NCI-H1417 (cell line): ENCODE data around the gene ATP13A2.

Experiments used
- DNase-seq, 3 experiments: peaks; one replicate each; lab custom pipeline; 2025; lab: John Stamatoyannopoulos, UW

The ATP13A2 gene, protein sequence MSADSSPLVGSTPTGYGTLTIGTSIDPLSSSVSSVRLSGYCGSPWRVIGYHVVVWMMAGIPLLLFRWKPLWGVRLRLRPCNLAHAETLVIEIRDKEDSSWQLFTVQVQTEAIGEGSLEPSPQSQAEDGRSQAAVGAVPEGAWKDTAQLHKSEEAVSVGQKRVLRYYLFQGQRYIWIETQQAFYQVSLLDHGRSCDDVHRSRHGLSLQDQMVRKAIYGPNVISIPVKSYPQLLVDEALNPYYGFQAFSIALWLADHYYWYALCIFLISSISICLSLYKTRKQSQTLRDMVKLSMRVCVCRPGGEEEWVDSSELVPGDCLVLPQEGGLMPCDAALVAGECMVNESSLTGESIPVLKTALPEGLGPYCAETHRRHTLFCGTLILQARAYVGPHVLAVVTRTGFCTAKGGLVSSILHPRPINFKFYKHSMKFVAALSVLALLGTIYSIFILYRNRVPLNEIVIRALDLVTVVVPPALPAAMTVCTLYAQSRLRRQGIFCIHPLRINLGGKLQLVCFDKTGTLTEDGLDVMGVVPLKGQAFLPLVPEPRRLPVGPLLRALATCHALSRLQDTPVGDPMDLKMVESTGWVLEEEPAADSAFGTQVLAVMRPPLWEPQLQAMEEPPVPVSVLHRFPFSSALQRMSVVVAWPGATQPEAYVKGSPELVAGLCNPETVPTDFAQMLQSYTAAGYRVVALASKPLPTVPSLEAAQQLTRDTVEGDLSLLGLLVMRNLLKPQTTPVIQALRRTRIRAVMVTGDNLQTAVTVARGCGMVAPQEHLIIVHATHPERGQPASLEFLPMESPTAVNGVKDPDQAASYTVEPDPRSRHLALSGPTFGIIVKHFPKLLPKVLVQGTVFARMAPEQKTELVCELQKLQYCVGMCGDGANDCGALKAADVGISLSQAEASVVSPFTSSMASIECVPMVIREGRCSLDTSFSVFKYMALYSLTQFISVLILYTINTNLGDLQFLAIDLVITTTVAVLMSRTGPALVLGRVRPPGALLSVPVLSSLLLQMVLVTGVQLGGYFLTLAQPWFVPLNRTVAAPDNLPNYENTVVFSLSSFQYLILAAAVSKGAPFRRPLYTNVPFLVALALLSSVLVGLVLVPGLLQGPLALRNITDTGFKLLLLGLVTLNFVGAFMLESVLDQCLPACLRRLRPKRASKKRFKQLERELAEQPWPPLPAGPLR

DNA sequence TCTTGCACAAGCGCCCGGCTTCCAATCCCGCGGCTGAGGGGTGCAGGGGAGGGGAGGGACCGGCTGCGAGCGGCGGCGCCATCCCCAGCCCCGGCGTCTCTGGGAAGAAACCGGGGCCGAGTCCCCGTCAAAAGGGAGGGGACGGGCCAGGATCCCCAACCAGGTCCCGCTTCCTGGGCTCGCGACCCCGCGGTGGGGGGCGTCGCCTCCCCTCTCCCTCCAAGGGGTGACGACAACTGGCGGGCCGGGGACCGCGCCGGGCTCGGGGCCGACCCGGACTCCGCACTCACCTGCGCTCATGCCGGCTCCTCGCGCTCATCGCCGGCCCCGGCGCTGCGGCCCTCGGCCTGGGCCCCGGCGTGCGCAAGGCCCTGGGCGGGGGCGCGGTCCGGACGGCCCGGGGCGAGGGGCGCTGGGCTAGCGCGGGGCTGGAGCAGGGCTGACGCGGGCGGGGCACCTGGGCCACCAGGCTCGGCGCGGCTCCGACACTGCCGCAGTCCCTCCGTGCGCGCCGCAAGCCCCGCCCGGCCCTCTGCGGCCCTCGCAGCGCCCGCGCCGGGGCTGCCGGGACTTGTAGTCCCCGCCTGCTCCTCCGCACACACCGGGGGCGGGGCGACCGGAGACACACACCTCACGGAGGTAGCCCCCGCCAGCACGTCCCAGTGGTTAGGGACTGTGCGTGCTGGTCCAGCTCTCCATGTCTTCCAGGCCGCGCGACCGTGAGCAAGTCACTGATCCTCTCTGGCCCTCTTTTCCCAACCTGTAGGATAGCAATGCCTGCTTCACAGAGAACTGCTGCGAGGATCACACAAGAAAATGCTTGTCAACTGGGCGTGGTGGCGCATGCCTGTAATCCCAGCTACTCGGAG is at the start of gene ATP13A2:
ATP13A2 (minus strand) TSS at position 490 of the 869 bp plus-strand sequence; CDS start at position 300, 190 bp downstream.
- DNase-seq, result peak; percentile 90 to 92 (median 92)

DNA sequence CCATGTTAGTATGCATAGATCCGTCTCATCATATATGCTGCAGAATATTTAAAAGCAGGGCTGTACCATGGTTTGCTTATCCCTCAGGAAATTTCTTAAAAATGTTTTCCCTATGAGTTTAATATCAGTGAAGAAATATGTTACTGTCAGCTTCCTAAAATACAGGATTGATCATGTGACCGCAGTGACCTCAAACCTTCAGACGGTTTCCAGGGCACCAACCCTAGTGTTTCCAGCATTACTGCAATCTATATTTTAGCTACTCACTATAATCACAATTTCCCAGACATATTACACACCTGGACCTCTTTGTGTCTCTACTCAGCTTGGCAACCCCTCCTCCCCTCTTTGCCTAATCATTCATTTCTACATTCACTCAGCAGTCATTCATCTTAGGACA is 49.8 kb upstream of the ATP13A2 start:
- DNase-seq, result peak in 1 of 3 experiments; percentile 4

DNA sequence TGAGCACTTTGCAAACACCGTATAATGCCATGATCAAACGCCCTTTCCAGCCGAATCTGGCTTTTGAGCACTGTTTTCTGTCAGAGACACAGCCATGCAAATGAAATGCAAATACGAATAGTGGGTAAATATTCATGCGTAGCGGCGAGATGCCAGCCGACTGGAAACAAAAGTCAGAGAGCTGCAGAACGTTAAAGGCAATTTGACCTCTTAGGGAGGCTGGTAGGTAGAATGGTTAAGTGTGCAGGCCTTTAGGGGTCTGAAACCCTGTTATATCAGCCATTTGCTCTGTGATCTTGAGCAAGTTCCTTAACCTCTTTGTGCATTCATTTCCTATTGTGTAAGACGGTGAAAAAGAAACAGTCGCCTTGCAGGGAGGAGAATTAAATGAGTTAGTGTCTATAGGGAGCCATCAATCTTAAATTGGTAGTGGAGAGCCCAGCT is 48.6 kb upstream of the ATP13A2 start:
- no peak for DNase-seq

DNA sequence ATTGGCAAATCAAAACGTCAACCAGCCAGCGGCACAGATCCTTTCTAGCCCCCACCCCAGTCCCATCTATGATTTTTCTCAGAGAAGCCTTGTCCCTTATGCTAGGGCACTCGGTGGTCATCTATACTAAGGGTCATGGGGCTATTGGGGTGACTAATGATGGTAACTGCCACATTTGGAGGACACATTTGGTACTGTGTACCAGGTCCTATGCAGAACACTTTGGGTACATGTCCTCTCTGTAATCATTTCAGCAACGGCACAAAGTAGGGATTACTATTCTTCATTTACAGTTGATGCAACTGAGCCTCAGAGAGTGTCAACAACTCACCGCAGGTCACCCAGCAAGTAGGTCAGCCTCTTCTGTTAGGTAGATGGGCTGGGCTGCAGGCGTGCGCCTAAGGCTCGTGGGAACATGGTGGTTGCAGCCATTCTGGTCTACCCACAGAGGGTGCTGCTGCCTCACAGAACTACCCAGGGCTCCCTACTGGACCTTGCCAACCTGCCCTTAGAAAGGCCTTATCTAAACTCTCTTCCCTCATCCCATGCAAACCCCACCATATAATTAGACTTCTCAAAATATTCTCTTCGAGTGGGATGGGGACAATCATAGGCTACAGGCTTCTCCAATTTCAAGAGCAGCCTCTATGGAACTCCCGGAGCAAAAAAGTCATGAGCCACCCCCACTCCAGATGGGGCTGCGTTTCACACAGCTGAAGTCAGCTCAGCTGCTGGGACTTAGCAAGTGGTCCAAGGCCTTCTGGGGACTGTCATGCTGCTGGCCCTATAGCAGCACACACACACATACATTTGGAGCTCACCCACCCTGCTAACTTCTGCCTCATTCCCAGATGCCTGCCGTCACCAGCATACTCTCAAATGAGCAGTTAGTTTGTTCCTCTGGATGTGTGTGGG is 47.9 kb upstream of the ATP13A2 start:
- DNase-seq, result peak; percentile 26 to 68 (median 43)

DNA sequence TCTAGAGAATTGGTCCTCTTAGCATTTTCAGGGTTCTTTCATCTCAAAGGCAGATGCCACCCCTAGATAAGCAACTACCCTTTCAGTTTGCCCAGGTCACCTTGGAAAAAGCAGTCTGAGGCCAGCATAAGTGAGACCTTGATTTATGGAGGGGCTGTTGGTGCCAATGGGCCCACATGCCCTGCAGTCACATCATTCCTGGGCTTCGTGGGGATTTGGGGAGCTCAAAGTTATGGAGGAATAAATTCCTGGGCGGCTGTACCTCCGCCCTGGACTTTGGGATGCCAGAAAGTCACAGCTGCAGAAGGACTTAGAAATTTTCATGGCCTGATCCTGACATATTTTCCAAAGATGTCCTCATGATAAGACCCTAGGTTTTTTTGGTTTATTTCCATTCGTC is 44.8 kb upstream of the ATP13A2 start:
- no peak for DNase-seq

DNA sequence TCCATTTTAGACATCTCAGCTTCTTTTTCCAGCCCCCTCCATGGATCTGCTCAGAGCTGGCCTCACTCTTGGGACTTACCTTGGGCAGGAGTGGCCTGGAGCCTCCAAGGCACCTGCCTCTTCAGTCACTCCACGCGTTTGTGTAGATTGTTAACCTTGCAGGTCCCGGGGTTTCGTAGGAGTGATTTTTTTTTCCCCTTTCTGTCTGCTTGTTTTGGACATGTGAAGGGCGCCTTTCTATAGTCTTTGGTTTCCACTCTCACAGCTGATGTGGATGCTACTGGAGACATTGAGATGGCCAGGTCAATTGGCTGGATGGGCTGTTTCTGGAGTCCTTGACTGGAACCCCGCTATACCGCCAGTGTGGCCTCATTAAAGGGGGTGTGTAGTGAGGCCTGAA is 44.1 kb upstream of the ATP13A2 start:
- DNase-seq, result no peak

DNA sequence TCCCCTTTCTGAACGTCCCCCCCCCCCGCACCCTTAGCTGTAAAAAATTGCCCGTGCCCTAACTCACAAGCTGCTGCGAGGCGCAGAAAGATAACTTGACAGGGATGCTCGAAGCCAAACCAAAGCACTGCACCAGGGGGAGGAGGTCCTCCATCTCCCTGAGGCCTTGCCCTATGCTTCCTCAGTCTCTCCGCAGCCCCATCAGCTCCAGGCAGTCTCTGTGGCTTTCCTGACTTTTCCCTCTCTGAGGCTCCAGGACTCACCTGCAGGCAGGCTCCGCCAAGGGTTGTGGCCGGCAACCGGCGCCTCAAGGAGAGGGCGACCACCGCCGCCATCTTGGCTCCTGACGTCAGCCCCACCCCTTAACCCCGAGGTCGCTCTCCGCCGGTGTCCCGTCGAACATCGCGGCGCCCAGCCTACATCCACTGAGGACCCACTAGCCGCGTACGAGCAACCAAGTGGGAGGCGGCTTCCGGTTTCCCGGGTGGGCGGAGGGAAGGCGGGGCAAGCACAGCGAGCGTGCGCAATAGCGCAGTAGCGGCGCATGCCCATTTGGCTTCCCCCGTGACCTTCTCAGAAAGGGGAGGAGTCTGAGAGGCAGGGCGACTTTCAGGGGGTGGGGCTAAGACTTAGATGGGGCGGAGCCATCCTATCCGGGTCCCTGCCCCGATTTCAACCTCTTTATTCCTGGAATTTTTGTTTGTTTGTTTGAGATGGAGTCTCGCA is 42.1 kb upstream of the ATP13A2 start, which contains the start of gene SDHB:
SDHB (minus strand) TSS at position 348 of the 726 bp plus-strand sequence; CDS start at position 335, 13 bp downstream.
- peak; percentile 96 to 99 (median 98) for DNase-seq

DNA sequence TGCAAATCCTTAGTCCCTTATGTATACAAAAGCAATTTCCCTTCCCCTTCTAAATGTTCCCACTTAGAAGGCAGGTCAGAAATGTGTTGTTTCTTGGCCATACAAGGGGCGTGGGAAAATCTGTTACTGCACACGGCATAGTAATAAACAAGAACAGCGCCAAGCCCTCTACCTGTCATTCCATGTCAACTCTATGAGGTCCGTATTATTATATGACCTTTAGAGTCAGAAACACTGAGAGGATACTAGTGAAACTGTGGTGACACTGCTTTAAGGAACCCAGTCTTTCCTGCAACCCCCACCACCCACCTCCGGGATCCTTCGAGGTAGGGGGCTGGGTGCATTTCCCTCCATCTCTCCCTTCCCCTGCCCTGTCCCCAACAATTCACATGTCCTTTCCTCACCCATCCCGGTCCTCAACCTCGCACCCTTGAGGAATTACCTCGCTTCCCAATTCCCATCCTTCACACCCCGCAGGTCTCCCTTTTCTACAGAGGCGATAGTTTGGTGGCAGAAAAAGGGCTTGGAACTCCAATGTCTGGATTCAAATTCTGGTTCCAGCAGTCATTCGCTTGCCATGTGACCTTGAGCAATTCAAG is 41.5 kb upstream of the ATP13A2 start:
- DNase-seq, result no peak

DNA sequence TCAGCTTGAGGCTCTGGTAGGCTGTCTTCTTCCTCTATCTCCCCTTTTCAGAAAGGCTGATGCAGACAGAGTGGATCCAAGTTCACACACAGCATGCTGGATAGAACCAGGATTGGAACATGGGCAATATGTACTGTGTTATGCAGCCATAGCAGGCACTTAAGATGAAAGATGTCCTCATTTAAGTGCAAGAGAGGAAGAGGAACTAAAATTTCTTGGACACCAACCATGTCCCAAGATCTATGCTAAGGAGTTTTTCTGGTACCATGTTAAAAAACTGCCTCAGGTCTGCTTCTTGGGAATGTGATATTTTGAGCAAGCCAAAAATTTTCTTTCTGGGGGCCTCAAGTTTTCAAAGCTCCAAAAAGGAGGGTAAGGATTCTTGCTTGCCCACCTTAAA is 40.9 kb upstream of the ATP13A2 start:
- DNase-seq, result no peak

DNA sequence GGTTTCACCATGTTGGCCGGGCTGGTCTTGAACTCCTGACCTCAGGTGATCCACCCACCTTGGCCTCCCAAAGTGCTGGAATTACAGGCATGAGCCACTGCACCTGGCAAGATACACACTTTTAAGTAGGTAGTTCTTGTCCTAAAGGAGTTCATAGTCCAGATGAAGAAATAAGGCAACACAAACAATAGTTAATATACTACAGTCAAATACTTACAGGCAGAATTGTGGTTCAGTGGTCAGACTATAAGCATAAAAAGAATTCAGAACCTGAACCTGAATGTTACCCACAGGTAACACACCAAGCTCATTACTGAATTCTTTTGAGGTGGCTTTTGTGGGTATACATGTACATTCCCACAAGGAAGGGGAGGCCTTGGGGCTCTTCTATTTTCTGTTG is 40.3 kb upstream of the ATP13A2 start:
- DNase-seq, result no peak

DNA sequence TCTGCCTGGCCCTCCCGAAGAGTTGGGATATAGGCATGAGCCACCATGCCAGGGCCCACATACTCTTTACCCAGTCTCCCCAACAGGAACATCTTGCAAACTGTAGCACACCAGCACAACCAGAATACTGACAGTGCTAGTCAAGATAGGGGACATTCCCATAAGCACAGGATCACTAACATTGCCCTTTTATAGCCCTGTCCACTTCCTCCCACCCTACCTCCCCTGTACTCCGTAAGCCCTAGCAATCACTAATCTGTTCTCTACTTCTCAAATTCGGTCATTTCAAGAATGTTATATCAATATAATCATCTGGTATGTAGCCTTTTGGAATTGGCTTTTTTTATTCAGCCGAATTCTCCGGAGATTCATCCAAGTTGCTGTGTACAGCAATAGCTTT is 36.2 kb upstream of the ATP13A2 start:
- no peak for DNase-seq

DNA sequence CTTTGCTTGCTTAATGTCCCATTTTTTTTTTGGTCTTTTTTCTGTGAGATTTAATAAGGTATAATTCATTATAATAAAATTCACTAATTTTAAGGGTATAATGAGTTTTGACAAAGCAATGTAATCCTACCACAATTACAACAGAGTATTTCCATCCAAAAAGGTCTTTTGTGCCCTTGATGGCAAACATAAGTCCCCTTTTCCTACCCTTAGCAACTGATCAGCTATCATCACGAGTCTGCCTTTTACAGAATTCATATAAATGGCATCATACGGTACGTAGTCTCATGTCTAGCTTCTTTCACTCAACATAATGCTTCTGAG is 34.6 kb upstream of the ATP13A2 start:
- no peak for DNase-seq

DNA sequence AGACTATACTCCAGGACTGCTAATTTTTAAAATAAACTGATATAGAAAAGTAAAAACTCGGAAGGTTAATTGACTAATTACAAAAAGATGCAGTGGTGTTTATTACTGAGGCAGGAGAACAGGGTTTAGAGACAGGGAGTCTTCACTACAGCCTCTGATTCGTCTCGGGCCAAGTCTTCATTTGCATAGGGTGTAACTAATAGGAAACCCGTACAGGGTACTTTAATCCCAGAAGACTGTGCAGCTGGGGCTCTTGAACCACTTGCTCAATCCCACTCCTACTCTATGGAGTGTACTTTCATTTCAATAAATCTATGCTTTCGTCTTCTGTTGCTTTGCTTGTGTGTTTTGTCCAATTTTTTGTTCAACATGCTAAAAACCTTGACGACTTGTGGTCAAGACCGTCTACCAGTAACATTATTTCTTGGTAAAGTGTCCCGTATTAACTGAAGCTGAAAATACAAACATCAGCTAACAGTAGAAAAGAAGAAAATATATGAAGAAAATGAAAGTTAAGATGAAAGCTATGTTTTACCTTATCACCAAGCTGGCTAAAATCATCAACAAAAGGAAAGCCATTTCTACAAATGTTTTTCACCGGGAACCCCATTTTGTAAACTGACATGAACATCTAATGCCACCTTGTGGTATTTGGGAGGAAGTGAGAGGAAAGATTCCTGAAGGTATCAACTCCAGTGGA is 34.1 kb upstream of the ATP13A2 start:
- DNase-seq, result peak in 2 of 3 experiments; percentile 23 to 69

DNA sequence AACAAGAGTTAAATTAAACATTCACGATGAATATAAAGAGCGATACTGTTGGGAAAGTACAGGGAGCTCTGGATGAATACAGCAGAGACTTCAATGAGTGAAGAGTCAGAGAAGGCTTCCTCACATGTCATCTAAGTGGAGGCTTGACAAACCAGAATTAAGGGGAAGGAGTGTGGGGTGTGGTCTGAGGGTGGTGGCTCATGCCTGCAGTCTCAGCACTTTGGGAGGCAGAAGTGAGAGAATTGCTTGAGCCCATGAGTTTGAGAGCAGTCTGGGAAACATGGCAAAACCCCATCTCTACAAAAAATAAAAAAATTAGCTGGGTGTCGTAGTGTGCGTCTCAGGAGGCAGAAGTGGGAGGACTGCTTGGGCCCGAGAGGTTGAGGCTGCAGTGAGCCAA is 33.4 kb upstream of the ATP13A2 start:
- no peak for DNase-seq

DNA sequence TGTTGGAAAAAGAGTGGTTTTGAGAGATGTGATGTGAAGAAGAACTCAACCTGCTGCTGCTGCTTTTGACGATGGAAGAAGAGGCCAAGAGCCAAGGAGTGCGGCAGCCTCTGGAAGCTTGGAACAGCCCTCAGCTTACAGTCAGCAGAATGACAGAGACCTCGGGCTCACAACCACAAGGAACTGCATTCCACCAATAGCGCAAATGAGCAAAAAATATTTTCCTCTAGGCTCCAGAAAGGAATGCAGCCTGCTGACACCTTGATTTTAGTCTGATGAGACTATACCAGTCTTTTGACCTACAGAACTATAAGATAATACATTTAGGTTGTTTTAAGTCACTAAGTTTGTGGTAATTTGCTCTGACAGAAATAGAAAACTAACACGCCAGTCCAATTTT is 31.9 kb upstream of the ATP13A2 start:
- DNase-seq, result no peak

DNA sequence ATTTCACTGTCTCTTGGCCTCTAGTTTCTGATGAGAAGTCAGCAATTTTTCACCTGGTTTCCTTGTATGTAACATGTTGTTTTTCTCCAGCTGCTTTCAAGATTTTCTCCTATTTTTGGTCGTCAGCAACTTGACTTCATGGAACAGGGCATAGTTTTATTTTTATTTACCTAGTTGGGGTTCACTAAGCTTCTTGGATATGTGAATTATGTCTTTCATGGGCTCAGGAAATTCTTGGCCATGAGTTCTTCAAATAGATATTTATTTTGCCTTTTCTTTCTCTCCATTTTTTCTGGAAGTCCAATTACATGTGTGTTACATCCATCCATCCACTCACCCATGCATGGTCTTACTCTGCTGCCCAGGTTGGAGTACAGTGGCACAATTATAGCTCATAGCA is 28.4 kb upstream of the ATP13A2 start:
- no peak for DNase-seq

DNA sequence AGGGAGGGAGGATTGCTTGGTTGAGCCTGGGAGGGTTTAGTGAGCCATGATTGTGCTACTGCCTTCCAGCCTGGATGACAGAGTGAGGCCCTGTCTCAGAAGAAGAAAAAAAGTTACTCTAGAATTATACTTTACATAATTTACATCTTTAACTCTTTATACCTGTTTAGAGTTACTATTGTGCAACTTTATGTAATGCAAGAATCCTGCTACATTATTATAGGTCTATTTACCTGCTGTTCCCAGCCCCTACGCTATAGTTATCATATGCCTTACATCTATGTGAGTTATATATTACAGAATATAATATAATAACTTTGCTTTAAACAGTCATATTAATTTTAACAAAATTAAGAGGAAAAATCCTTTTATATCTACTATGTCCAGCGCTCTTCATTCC is 27.8 kb upstream of the ATP13A2 start:
- DNase-seq, result no peak

DNA sequence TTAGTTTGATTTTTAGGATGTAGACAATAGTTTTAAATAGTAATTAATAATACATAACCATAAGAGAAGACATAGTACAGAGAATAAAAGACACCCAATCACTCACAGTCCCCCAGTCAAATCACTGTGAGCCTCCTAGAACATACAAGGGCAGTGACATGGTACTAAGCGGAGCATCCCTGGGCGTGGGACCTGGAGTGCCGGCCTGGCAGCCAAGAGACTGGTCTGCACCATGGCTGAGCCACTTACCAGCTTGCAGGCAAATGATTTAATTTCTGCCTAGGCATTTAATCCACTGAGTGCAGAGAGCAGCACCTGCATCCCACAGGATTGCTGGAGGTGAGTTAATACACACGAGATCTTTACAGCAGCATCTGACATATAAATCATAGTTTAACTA is 21.8 kb upstream of the ATP13A2 start:
- DNase-seq, result no peak

DNA sequence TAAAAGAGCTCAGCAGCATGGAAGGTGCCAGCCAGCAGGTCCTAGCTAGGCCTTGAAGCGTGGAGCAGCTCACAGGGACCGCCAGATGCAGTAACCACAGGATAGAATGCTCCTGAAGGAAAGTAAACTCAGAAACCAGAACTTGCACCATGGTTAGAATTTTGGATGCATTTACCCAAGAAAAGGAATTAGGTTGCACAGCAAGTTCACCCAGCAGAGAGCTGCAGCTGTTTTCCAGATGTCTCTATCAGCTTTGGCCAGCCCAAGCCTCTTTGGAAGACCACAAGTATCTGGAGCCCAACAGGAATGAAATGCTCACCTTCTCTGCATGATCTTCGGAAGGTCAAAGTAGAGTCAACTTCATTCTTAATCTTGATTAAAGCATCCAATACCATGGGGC is 21.0 kb upstream of the ATP13A2 start:
- DNase-seq, result no peak
